GM23338 (cell line): ENCODE measurements around the gene EPB41L4A. TPM values are rescaled to one million over a fixed set of nuclear protein-coding genes. Genes with fewer than 3 reads are reported as not detected.

Experiments used
- ATAC-seq: fragments of 200-7000 bp; cut with Tn5 transposase; 3 replicates; pipeline ENCODE4 v1.9.1; 2020
- DNase-seq: peaks from one replicate; pipeline ENCODE4 v3.0.0-alpha.2; 2015; ENCODE audit warnings: low spot score
- H2AFZ ChIP-seq: fragments of 200-600 bp; sonication (generic); 2 replicates; pipeline ENCODE4 v1.8.0; 2016; ENCODE audit warnings: antibody characterized with exemption, mild to moderate bottlenecking, moderate library complexity
- H3F3A ChIP-seq: fragments of 200-600 bp; sonication (generic); replicated peaks from 2 replicates; pipeline ENCODE4 v1.8.0; 2017; ENCODE audit warnings: antibody characterized with exemption, mixed run types, low read depth
- H3K27ac ChIP-seq: fragments of 200-600 bp; sonication (generic); 2 replicates; pipeline ENCODE4 v1.6.1; 2016; ENCODE audit warnings: low read depth
- H3K27me3 ChIP-seq: fragments of 200-600 bp; sonication (generic); 2 replicates; pipeline ENCODE4 v1.8.0; 2016; ENCODE audit warnings: mild to moderate bottlenecking, mixed run types, moderate library complexity; ENCODE audit not compliant: insufficient read depth
- H3K36me3 ChIP-seq: fragments of 200-600 bp; sonication (generic); 2 replicates; pipeline ENCODE4 v1.8.0; 2016; ENCODE audit warnings: mild to moderate bottlenecking; ENCODE audit not compliant: insufficient read depth
- H3K4me1 ChIP-seq: fragments of 200-600 bp; sonication (generic); 2 replicates; pipeline ENCODE4 v1.8.0; 2016; ENCODE audit warnings: mild to moderate bottlenecking, moderate library complexity; ENCODE audit not compliant: insufficient read depth
- H3K4me2 ChIP-seq: fragments of 200-600 bp; sonication (generic); 2 replicates; pipeline ENCODE4 v1.7.1; 2017; ENCODE audit warnings: mixed run types
- H3K4me3 ChIP-seq: fragments of 200-600 bp; sonication (generic); 2 replicates; pipeline ENCODE4 v1.6.1; 2016; ENCODE audit warnings: mixed run types
- H3K79me2 ChIP-seq: fragments of 200-600 bp; sonication (generic); replicated peaks from 2 replicates; pipeline ENCODE4 v1.8.0; 2017; ENCODE audit warnings: mild to moderate bottlenecking; ENCODE audit not compliant: insufficient read depth
- H3K9me2 ChIP-seq: fragments of 200-600 bp; sonication (generic); 2 replicates; pipeline ENCODE4 v1.8.0; 2017; ENCODE audit not compliant: insufficient read depth
- H4K20me1 ChIP-seq: fragments of 200-600 bp; sonication (generic); replicated peaks from 2 replicates; pipeline ENCODE4 v1.8.0; 2017; ENCODE audit warnings: mild to moderate bottlenecking; ENCODE audit not compliant: insufficient read depth
- H3K27ac Mint-ChIP-seq: 2 replicates; pipeline ENCODE4 v1.8.0; 2020; ENCODE audit warnings: inconsistent platforms, mild to moderate bottlenecking, moderate library complexity, mixed read lengths
- H3K27me3 Mint-ChIP-seq: 3 replicates; pipeline ENCODE4 v1.8.0; 2022; ENCODE audit warnings: low read depth, mild to moderate bottlenecking, moderate library complexity, mixed read lengths, inconsistent platforms; ENCODE audit not compliant: insufficient read depth, poor library complexity
- H3K36me3 Mint-ChIP-seq: 3 replicates; pipeline ENCODE4 v1.8.0; 2021; ENCODE audit warnings: low read depth, mild to moderate bottlenecking, inconsistent platforms, moderate library complexity, mixed read lengths
- H3K4me1 Mint-ChIP-seq: 3 replicates; pipeline ENCODE4 v1.8.0; 2020; ENCODE audit warnings: mild to moderate bottlenecking, inconsistent platforms, mixed read lengths
- H3K4me3 Mint-ChIP-seq: 3 replicates; pipeline ENCODE4 v1.8.0; 2021; ENCODE audit warnings: moderate library complexity, mild to moderate bottlenecking, inconsistent platforms, mixed read lengths
- H3K9me3 Mint-ChIP-seq: 3 replicates; pipeline ENCODE4 v1.8.0; 2020; ENCODE audit warnings: moderate library complexity, mild to moderate bottlenecking, inconsistent platforms, mixed read lengths
- EZH2 ChIP-seq: fragments of 200-600 bp; sonication (generic); IDR thresholded peaks from one replicate; pipeline ENCODE4 v1.8.0; 2017; ENCODE audit warnings: antibody characterized with exemption, mild to moderate bottlenecking, low read depth; ENCODE audit not compliant: unreplicated experiment
- REST ChIP-seq: IDR thresholded peaks from one replicate; pipeline ENCODE4 v1.6.1; 2018; ENCODE audit warnings: antibody characterized with exemption; ENCODE audit not compliant: unreplicated experiment
- ZNF462 ChIP-seq: fragments of 250-450 bp; sonication (Bioruptor Pico); IDR thresholded peaks from 2 replicates; pipeline ENCODE4 v1.5.0; 2020; ENCODE audit warnings: mild to moderate bottlenecking, moderate library complexity
- polyA plus RNA-seq: library from polyadenylated mRNA; unstranded; fragments of >200 nt; fragmentation: Nextera tagmentation; extraction: Ambion mirVana; gene quantifications from 2 replicates; pipeline ENCODE4 v1.2.1, GENCODE V29; 2016
- total RNA-seq: library from RNA; depleted of rRNA; stranded (reverse); fragments of >200 nt; shearing (Covaris generic); gene quantifications from 2 replicates; pipeline ENCODE4 v1.2.3, GENCODE V29; 2014

EPB41L4A gene
- total and polyA plus RNA-seq, 2 experiments from 2014 or later, result 5.7 to 6.0 TPM

- TF ChIP-seq ZNF462 (CRISPR knock-in tag) (no peak), REST (no peak)
Measured at GRCh38 chr5:112141582-112141981, 277.5 kb downstream of the EPB41L4A start (continued).

- no peak overlapping the region for H3K27ac ChIP-seq
- H3K9me2 ChIP-seq, result peaks cover 4% of the 10 kb centered on the region; the same call in 1 of the 2 replicates
- H3K9me3 Mint-ChIP-seq, result no peaks in the 10 kb centered on the region
- H3K4me3 Mint-ChIP-seq, result no peak overlapping the region
- no peaks in the 10 kb centered on the region for H3K4me1 ChIP-seq
- no peaks in the 10 kb centered on the region for H3F3A ChIP-seq
- no peak overlapping the region for H3K4me2 ChIP-seq
- no peaks in the 10 kb centered on the region for H3K79me2 ChIP-seq
- 0 out of 2 replicates have a peak overlapping the region, but pooled peaks have one; percentile 28 for H2AFZ ChIP-seq
- H3K36me3 Mint-ChIP-seq, result no peaks in the 10 kb centered on the region
- H3K4me1 Mint-ChIP-seq, result no peaks in the 10 kb centered on the region
- H4K20me1 ChIP-seq, result no peaks in the 10 kb centered on the region
- no peak for ATAC-seq
- DNase-seq, result no peak
- no peak overlapping the region for H3K27ac Mint-ChIP-seq
- no peaks in the 10 kb centered on the region for H3K27me3 ChIP-seq
- H3K36me3 ChIP-seq, result no peaks in the 10 kb centered on the region
- TF ChIP-seq EZH2, result no peak
- no peak overlapping the region for H3K4me3 ChIP-seq
- no peaks in the 10 kb centered on the region for H3K27me3 Mint-ChIP-seq
Measured at GRCh38 chr5:112138526-112138925, 280.6 kb downstream of the EPB41L4A start.
